Stimulated activated CD8-positive, alpha-beta memory T cell treated with anti-CD3 and anti-CD28 coated beads, Interleukin-15, amount 100 ng/mL, for 48 hours (primary cell): ENCODE measurements around the gene DLG2.
"Not testable (repeated sequence)": the region's sequence is repeated elsewhere in the genome, so short reads cannot be mapped to it uniquely, and the experiment has no call there.

Source experiments
- DNase-seq, 2 donors: peaks; one replicate each; pipeline ENCODE4 v3.0.0-alpha.2; 2020; ENCODE audit warnings: low read depth in 2 of 2

DLG2 gene

GRCh38 chr11:83467837-83468236, 2159.3 kb downstream of the DLG2 start:
- no peak for DNase-seq

- no peak for DNase-seq
Measured at GRCh38 chr11:83464160-83464944, 2162.8 kb downstream of the DLG2 start.

GRCh38 chr11:83459798-83460197, 2167.3 kb downstream of the DLG2 start:
- no peak for DNase-seq

- no peak for DNase-seq
Measured at GRCh38 chr11:83456566-83456965, 2170.6 kb downstream of the DLG2 start.

- no peak for DNase-seq
Measured at GRCh38 chr11:83456075-83456474, 2171.1 kb downstream of the DLG2 start.

- DNase-seq, result no peak
Measured at GRCh38 chr11:83455356-83455755, 2171.8 kb downstream of the DLG2 start.

GRCh38 chr11:83454674-83455073, 2172.5 kb downstream of the DLG2 start:
- no peak for DNase-seq

GRCh38 chr11:83449338-83449913, 2177.7 kb downstream of the DLG2 start:
- DNase-seq, result no peak

- DNase-seq, result no peak
Measured at GRCh38 chr11:83448686-83449085, 2178.5 kb downstream of the DLG2 start.

- not testable (repeated sequence) for DNase-seq
Measured at GRCh38 chr11:83443880-83444279, 2183.3 kb downstream of the DLG2 start.

- DNase-seq, result no peak
Measured at GRCh38 chr11:83441601-83442000, 2185.5 kb downstream of the DLG2 start.

- no peak for DNase-seq
Measured at GRCh38 chr11:83441171-83441570, 2186.0 kb downstream of the DLG2 start.

- no peak for DNase-seq
Measured at GRCh38 chr11:83438438-83438837, 2188.7 kb downstream of the DLG2 start.

- DNase-seq, result no peak
Measured at GRCh38 chr11:83437939-83438338, 2189.2 kb downstream of the DLG2 start.

GRCh38 chr11:83436855-83437254, 2190.3 kb downstream of the DLG2 start:
- DNase-seq, result no peak

GRCh38 chr11:83434812-83435211, 2192.3 kb downstream of the DLG2 start:
- not testable (repeated sequence) for DNase-seq

GRCh38 chr11:83427943-83428342, 2199.2 kb downstream of the DLG2 start:
- DNase-seq, result no peak

GRCh38 chr11:83427501-83427900, 2199.6 kb downstream of the DLG2 start:
- no peak for DNase-seq

- DNase-seq, result no peak
Measured at GRCh38 chr11:83425137-83425466, 2202.0 kb downstream of the DLG2 start.

GRCh38 chr11:83424376-83425136, 2202.6 kb downstream of the DLG2 start:
- no peak for DNase-seq

GRCh38 chr11:83422641-83423040, 2204.5 kb downstream of the DLG2 start:
- not testable (repeated sequence) for DNase-seq

- no peak for DNase-seq
Measured at GRCh38 chr11:83410605-83411565, 2216.3 kb downstream of the DLG2 start.
